Memory B cell (primary cell): ENCODE data around the gene MED22.
"Not testable (repeated sequence)": the region's sequence is repeated elsewhere in the genome, so short reads cannot be mapped to it uniquely, and the experiment has no call there.

Experiments used
- ATAC-seq: fragments of 150-1000 bp; cut with Tn5 transposase; 2 replicates; pipeline ENCODE4 v1.10.0; 2021; ENCODE audit warnings: low read depth, mild to moderate bottlenecking, moderate library complexity
- DNase-seq, 2 donors: peaks; one replicate each; pipeline ENCODE4 v3.0.0; 2022; ENCODE audit warnings: low spot score in 2 of 2
- H3K27ac Mint-ChIP-seq: one replicate; pipeline ENCODE4 v1.8.0; 2022; ENCODE audit warnings: mild to moderate bottlenecking, moderate library complexity, mixed read lengths
- H3K27me3 Mint-ChIP-seq: one replicate; pipeline ENCODE4 v1.8.0; 2022; ENCODE audit warnings: mixed read lengths
- H3K36me3 Mint-ChIP-seq: one replicate; pipeline ENCODE4 v1.8.0; 2022; ENCODE audit warnings: mild to moderate bottlenecking, mixed read lengths
- H3K4me1 Mint-ChIP-seq: one replicate; pipeline ENCODE4 v1.8.0; 2022; ENCODE audit warnings: mixed read lengths
- H3K4me3 Mint-ChIP-seq: one replicate; pipeline ENCODE4 v1.8.0; 2022; ENCODE audit warnings: mild to moderate bottlenecking, moderate library complexity, mixed read lengths
- H3K9me3 Mint-ChIP-seq: one replicate; pipeline ENCODE4 v1.8.0; 2022; ENCODE audit warnings: mixed read lengths

The MED22 gene

GRCh38 chr9:133347985-133348717 lies at the start of gene MED22, which contains the start of gene RPL7A:
MED22 (minus strand) TSS chr9:133348131; CDS start chr9:133346662, 1,469 bp downstream.
RPL7A (plus strand) TSS chr9:133348218; CDS start chr9:133348244, 26 bp downstream.
- no peaks in the 10 kb centered on the region for H3K9me3 Mint-ChIP-seq
- peaks cover 23% of the 10 kb centered on the region for H3K4me1 Mint-ChIP-seq

GRCh38 chr9:133397370-133397769 lies 49.4 kb upstream of the MED22 start:
- Mint-ChIP-seq H3K4me3 (no peak overlapping the region), H3K27ac (no peak overlapping the region), H3K27me3 (peaks cover 8% of the 10 kb centered on the region), H3K4me1 (peaks cover 4% of the 10 kb centered on the region), H3K36me3 (no peaks in the 10 kb centered on the region), H3K9me3 (no peaks in the 10 kb centered on the region)
- ATAC-seq (no peak), DNase-seq (no peak)

More at GRCh38 chr9:133347985-133348717, at the start of gene MED22, which contains the start of gene RPL7A:
- peak; percentile 87 for ATAC-seq
- peaks cover 26% of the 10 kb centered on the region for H3K36me3 Mint-ChIP-seq
- DNase-seq = peak; percentile 84 to 90
- peak within 1 kb of the TSS; percentile 99 for H3K4me3 Mint-ChIP-seq
- no peaks in the 10 kb centered on the region for H3K27me3 Mint-ChIP-seq
- peak within 1 kb of the TSS; percentile 95 for H3K27ac Mint-ChIP-seq

- ATAC-seq (no peak), DNase-seq (no peak)
- Mint-ChIP-seq H3K36me3 (no peaks in the 10 kb centered on the region), H3K4me3 (no peak overlapping the region), H3K27me3 (peaks cover 11% of the 10 kb centered on the region), H3K4me1 (peaks cover 3% of the 10 kb centered on the region), H3K9me3 (no peaks in the 10 kb centered on the region), H3K27ac (no peak overlapping the region)
Observed at GRCh38 chr9:133396952-133397351, 49.0 kb upstream of the MED22 start.

GRCh38 chr9:133394687-133395271 lies 46.8 kb upstream of the MED22 start:
- Mint-ChIP-seq H3K4me3 (no peak overlapping the region), H3K4me1 (peaks cover 2% of the 10 kb centered on the region), H3K36me3 (no peaks in the 10 kb centered on the region), H3K9me3 (no peaks in the 10 kb centered on the region), H3K27ac (no peak overlapping the region), H3K27me3 (peaks cover 17% of the 10 kb centered on the region)
- no peak for DNase-seq
- ATAC-seq = no peak

- DNase-seq = no peak
- ATAC-seq = no peak
- H3K36me3 Mint-ChIP-seq = no peaks in the 10 kb centered on the region
- no peak overlapping the region for H3K4me3 Mint-ChIP-seq
- H3K27ac Mint-ChIP-seq = no peak overlapping the region
- H3K4me1 Mint-ChIP-seq = no peaks in the 10 kb centered on the region
- H3K27me3 Mint-ChIP-seq = peaks cover 21% of the 10 kb centered on the region
- no peaks in the 10 kb centered on the region for H3K9me3 Mint-ChIP-seq
Observed at GRCh38 chr9:133393399-133393798, 45.5 kb upstream of the MED22 start.

- not testable (repeated sequence) for ATAC-seq, H3K36me3 Mint-ChIP-seq, H3K4me1 Mint-ChIP-seq, H3K9me3 Mint-ChIP-seq, H3K27ac Mint-ChIP-seq, H3K4me3 Mint-ChIP-seq, DNase-seq
- H3K27me3 Mint-ChIP-seq = peaks cover 21% of the 10 kb centered on the region
Observed at GRCh38 chr9:133392308-133392707, 44.4 kb upstream of the MED22 start.

- H3K4me3 Mint-ChIP-seq, ATAC-seq, H3K36me3 Mint-ChIP-seq, DNase-seq, H3K27ac Mint-ChIP-seq, H3K9me3 Mint-ChIP-seq, H3K4me1 Mint-ChIP-seq: not testable (repeated sequence)
- peaks cover 21% of the 10 kb centered on the region for H3K27me3 Mint-ChIP-seq
Observed at GRCh38 chr9:133391449-133391848, 43.5 kb upstream of the MED22 start.

- no peak overlapping the region for H3K27ac Mint-ChIP-seq
Observed at GRCh38 chr9:133390713-133391112, 42.8 kb upstream of the MED22 start.

GRCh38 chr9:133389562-133389961 lies 41.6 kb upstream of the MED22 start:
- peaks cover 19% of the 10 kb centered on the region for H3K27me3 Mint-ChIP-seq
- ATAC-seq (no peak), DNase-seq (no peak)
- no peaks in the 10 kb centered on the region for H3K36me3 Mint-ChIP-seq
- H3K4me1 Mint-ChIP-seq = no peaks in the 10 kb centered on the region
- no peaks in the 10 kb centered on the region for H3K9me3 Mint-ChIP-seq
- H3K27ac Mint-ChIP-seq = no peak overlapping the region
- H3K4me3 Mint-ChIP-seq = no peak overlapping the region

More at GRCh38 chr9:133390713-133391112, 42.8 kb upstream of the MED22 start:
- Mint-ChIP-seq H3K4me1 (no peaks in the 10 kb centered on the region), H3K9me3 (no peaks in the 10 kb centered on the region), H3K4me3 (no peak overlapping the region), H3K36me3 (no peaks in the 10 kb centered on the region), H3K27me3 (peaks cover 21% of the 10 kb centered on the region)
- ATAC-seq = no peak
- DNase-seq = no peak

GRCh38 chr9:133389025-133389557 lies 41.2 kb upstream of the MED22 start:
- no peaks in the 10 kb centered on the region for H3K36me3 Mint-ChIP-seq
- H3K4me3 Mint-ChIP-seq = no peak overlapping the region
- H3K9me3 Mint-ChIP-seq = no peaks in the 10 kb centered on the region
- ATAC-seq (no peak), DNase-seq (no peak)
- peaks cover 19% of the 10 kb centered on the region for H3K27me3 Mint-ChIP-seq
- no peaks in the 10 kb centered on the region for H3K4me1 Mint-ChIP-seq
- no peak overlapping the region for H3K27ac Mint-ChIP-seq

- Mint-ChIP-seq H3K4me1 (no peaks in the 10 kb centered on the region), H3K27ac (no peak overlapping the region), H3K4me3 (no peak overlapping the region), H3K9me3 (no peaks in the 10 kb centered on the region), H3K36me3 (no peaks in the 10 kb centered on the region), H3K27me3 (peaks cover 14% of the 10 kb centered on the region)
- DNase-seq (no peak), ATAC-seq (no peak)
Observed at GRCh38 chr9:133387680-133388079, 39.7 kb upstream of the MED22 start.

- ATAC-seq (no peak), DNase-seq (no peak)
- Mint-ChIP-seq H3K9me3 (no peaks in the 10 kb centered on the region), H3K27ac (no peak overlapping the region), H3K4me3 (no peak overlapping the region), H3K36me3 (no peaks in the 10 kb centered on the region), H3K27me3 (peaks cover 10% of the 10 kb centered on the region), H3K4me1 (no peaks in the 10 kb centered on the region)
Observed at GRCh38 chr9:133386338-133386737, 38.4 kb upstream of the MED22 start.

- Mint-ChIP-seq H3K27me3 (peaks cover 9% of the 10 kb centered on the region), H3K36me3 (no peaks in the 10 kb centered on the region), H3K4me1 (no peaks in the 10 kb centered on the region), H3K9me3 (no peaks in the 10 kb centered on the region), H3K27ac (no peak overlapping the region), H3K4me3 (no peak overlapping the region)
- DNase-seq = no peak
- no peak for ATAC-seq
Observed at GRCh38 chr9:133385452-133385851, 37.5 kb upstream of the MED22 start.

- Mint-ChIP-seq H3K27ac (no peak overlapping the region), H3K27me3 (peaks cover 4% of the 10 kb centered on the region), H3K4me3 (no peak overlapping the region), H3K4me1 (no peaks in the 10 kb centered on the region), H3K36me3 (no peaks in the 10 kb centered on the region), H3K9me3 (no peaks in the 10 kb centered on the region)
- DNase-seq = no peak
- ATAC-seq = no peak
Observed at GRCh38 chr9:133384736-133385321, 36.9 kb upstream of the MED22 start.
